HFF-Myc (cell line): ENCODE data around the gene FBN1.

Experiments used
- DNase-seq: peaks from one replicate; pipeline ENCODE4 v3.0.0-alpha.2; 2011; ENCODE audit warnings: low read depth; ENCODE audit errors: extremely low read depth
- H3K4me3 ChIP-seq: replicated peaks from 2 replicates; pipeline ENCODE4 v1.5.1; 2011; ENCODE audit warnings: low read depth, mild to moderate bottlenecking, control low read depth, low read length
- TF ChIP-seq, protein P1 (sequence below): IDR thresholded peaks from 2 replicates; pipeline ENCODE4 v1.5.1; 2012; ENCODE audit warnings: mild to moderate bottlenecking, low read depth, low read length, control low read depth; ENCODE audit errors: missing control alignments

The FBN1 gene

DNA sequence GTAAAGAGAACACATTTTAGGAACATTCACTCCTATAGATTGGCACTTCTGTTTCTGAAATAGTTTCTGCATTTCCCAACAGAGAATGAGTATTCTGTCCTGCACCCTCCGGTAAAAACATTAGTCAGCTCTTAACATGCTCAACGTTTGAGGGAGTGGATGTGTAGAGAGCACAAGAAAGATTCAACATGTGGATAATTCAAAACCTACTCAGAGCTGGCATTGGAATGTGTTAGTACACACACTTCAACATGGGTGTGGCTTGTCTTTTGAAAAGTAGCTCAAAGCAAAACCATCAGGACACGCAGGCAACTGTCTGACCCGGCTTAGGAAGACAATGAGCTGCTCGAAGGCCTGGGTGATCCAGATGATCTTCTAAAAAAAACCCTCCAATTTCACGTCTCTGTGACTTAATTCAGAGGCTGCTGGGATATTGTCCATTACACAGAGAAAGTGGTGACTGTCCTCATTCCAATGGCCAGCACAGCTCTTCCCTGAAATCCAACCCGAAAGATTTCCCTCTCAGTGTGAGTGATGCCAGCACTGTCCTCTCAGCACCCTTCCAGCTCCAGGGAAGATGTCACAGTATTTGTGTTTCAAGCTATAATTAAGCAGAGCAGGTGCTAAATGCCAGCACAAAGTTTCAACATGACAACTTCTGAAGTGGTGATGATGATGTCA, 18.1 kb downstream of the FBN1 start:
- H3K4me3 ChIP-seq: no peak overlapping the region; the same call in 1 of the 2 replicates
- TF ChIP-seq, protein P1, sequence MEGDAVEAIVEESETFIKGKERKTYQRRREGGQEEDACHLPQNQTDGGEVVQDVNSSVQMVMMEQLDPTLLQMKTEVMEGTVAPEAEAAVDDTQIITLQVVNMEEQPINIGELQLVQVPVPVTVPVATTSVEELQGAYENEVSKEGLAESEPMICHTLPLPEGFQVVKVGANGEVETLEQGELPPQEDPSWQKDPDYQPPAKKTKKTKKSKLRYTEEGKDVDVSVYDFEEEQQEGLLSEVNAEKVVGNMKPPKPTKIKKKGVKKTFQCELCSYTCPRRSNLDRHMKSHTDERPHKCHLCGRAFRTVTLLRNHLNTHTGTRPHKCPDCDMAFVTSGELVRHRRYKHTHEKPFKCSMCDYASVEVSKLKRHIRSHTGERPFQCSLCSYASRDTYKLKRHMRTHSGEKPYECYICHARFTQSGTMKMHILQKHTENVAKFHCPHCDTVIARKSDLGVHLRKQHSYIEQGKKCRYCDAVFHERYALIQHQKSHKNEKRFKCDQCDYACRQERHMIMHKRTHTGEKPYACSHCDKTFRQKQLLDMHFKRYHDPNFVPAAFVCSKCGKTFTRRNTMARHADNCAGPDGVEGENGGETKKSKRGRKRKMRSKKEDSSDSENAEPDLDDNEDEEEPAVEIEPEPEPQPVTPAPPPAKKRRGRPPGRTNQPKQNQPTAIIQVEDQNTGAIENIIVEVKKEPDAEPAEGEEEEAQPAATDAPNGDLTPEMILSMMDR: no peak
- DNase-seq: no peak

DNA sequence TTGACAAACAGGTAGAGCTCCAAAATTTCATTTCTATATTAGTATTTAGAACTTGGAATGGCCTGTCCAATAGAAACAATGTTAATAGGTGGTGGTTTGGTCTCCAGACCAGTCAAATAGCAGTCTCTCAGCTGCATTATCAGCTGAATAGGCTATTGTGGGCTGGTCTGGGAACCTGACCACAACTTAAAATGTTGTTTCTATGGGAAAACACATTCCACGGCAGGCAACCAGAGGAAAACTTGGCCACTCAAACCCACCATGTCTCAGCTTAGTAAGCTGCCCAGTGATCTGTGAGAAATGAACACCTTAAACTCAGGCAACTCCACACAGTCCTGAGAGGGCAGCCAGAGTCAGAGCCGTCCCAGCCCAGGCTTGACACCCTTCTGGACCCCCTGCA, 20.4 kb downstream of the FBN1 start:
- TF ChIP-seq, protein P1: no peak
- DNase-seq: no peak
- no peak overlapping the region for H3K4me3 ChIP-seq

DNA sequence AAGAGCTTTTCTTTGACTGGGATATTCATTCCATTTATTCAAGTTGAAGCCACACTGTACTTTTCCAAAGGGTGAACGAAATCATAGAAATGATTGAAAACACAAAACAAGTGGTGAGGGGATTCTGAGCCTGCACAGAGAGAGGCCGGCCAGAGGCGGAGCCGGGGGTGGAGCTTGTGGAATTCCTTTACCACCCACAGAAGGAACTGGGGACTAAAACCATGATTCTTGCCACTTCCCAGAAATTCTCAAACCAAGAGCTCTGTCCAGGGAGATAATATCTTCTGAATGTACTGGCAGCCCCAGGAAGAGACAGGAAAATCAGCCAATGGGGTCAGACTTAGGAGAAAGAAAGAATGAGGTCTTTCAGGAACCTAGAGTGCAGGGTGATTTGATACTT, 20.8 kb downstream of the FBN1 start:
- H3K4me3 ChIP-seq: no peak overlapping the region
- TF ChIP-seq, protein P1: no peak
- DNase-seq: no peak

DNA sequence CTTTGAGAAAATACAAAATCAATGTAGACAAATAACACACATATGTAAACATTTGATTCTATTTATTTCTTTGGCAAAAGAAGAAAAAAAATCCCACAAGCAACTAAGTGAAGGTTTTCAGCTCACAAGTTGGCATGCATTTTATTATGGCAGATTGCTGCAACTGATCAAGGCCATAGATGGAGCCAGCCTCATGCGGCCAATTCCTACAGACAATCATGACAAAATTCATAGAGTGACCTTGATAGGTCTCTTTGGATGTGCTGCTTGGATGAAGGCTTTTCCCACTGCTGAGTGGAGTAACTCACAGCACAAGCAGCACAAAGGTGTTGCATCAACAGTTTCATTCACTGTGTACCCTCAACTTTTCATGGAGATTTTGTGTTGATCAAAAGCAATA, 22.1 kb downstream of the FBN1 start:
- DNase-seq: no peak
- TF ChIP-seq, protein P1: no peak
- no peak overlapping the region for H3K4me3 ChIP-seq

DNA sequence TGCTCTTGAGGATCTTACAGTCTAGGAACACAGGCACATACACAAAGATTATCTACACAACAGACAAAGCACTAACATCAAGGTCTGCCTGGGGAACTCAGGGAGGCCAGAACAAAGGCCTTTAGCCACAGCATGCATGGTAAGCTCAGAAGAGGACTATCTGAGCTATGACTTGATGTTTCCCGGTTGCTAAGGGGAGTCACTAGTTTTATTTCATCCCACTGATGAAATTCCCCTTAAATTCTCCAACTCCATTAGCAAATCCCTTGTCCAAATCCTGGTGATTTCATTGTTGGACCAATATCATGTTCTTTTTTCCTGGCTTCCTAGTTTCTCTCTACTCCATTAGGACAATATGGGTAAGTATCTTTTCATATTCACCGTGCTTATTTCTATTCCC, 23.3 kb downstream of the FBN1 start:
- DNase-seq: no peak
- H3K4me3 ChIP-seq: no peak overlapping the region
- TF ChIP-seq, protein P1: no peak

DNA sequence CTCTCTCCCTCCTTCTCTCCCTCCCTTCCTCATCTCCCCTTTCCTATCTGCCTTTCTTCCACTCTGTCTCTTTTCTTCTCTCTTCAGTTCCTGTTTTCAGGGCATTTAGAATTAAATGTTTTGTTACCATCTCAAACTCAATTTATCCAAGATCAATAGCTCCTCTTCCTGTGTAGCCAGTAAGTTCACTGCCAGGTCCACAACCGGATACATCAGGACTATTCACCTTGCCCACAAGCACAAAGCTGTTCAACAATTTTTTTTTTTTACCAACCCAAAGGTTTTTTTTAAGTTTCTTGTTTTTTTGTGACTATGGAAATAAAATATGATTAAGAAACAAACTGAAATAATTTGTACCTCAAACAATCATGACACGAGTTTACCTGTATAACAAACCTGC, 26.1 kb downstream of the FBN1 start:
- no peak for DNase-seq
- TF ChIP-seq, protein P1: no peak
- H3K4me3 ChIP-seq: no peak overlapping the region

DNA sequence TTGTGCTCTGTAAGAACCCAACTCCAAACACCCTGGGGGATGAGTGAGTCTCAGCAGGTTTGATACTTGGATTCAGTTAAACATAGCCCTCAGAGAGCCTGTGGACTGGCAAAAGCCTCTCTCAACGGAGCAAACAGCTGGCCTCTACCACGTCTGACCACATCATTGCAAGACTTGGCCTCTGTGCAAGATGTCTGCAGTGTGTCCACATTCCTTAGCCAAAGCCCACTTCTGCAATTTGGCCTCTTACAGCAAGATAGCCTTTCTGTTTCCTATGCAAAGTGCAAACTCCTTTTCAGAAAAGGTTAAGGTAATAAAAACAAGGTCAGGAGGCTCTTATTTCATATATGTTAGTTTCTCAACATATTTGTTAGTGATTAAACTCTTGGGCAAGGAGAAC, 27.9 kb downstream of the FBN1 start:
- no peak for DNase-seq

More for the DNA sequence above, 27.9 kb downstream of the FBN1 start:
- no peak overlapping the region for H3K4me3 ChIP-seq
- TF ChIP-seq, protein P1: no peak
